ENCODE measurements around the gene OR4D1.

OR4D1 gene

DNA sequence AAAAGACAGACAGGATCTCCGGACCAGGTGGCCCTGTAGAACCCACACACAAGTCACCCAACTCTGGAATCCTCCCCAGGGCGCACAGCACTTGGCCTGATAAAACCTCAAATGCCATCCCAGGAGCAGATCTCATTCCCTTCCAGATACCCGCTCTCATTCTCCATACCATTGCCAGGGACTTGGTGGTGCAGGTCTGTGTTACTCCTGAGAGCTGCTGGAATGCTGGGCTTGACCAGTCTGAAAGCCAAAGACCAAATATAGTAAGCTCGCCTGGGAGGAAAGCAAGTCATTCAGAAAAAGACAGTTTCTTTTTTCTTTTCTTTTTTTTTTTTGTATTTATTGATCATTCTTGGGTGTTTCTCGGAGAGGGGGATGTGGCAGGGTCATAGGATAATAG lies 60.2 kb downstream of the OR4D1 start:
- H3K27ac ChIP-seq: no peak overlapping the region
- no peak overlapping the region for H3K4me3 ChIP-seq (ENCODE audit: low read depth, low read length)
- no peak for DNase-seq
- H3K9me3 ChIP-seq (ENCODE audit: severe bottlenecking): no peaks in the 10 kb centered on the region
- H3K36me3 ChIP-seq: peaks cover 61% of the 10 kb centered on the region
- H3K27me3 ChIP-seq (ENCODE audit: insufficient read depth, low read depth, severe bottlenecking): no peaks in the 10 kb centered on the region
- TF ChIP-seq, protein P1, sequence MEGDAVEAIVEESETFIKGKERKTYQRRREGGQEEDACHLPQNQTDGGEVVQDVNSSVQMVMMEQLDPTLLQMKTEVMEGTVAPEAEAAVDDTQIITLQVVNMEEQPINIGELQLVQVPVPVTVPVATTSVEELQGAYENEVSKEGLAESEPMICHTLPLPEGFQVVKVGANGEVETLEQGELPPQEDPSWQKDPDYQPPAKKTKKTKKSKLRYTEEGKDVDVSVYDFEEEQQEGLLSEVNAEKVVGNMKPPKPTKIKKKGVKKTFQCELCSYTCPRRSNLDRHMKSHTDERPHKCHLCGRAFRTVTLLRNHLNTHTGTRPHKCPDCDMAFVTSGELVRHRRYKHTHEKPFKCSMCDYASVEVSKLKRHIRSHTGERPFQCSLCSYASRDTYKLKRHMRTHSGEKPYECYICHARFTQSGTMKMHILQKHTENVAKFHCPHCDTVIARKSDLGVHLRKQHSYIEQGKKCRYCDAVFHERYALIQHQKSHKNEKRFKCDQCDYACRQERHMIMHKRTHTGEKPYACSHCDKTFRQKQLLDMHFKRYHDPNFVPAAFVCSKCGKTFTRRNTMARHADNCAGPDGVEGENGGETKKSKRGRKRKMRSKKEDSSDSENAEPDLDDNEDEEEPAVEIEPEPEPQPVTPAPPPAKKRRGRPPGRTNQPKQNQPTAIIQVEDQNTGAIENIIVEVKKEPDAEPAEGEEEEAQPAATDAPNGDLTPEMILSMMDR (IDR thresholded peaks at IDR 0.05; ENCODE audit: low read depth, low read length): no peak

Data from WERI-Rb-1 (cell line).